DND-41 (cell line): ENCODE results near the gene EFTUD2.

Experiments
- ATAC-seq: fragments of 200-7000 bp; cut with Tn5 transposase; 3 replicates; pipeline ENCODE4 v1.9.1; 2021; ENCODE audit warnings: low read depth; ENCODE audit not compliant: insufficient read depth
- DNase-seq: peaks from one replicate; pipeline ENCODE4 v3.0.0-alpha.2; 2020
- H2AFZ ChIP-seq: 2 replicates; pipeline ENCODE4 v1.6.0; 2012; ENCODE audit warnings: low read depth, low read length
- H3K27ac ChIP-seq: 2 replicates; pipeline ENCODE4 v1.5.1; 2012; ENCODE audit warnings: low read length, inconsistent platforms
- H3K27me3 ChIP-seq: fragments of 200-600 bp; sonication (generic); 2 replicates; pipeline ENCODE4 v1.6.0; 2012; ENCODE audit warnings: low read length, mild to moderate bottlenecking, inconsistent platforms; ENCODE audit not compliant: insufficient read depth, poor library complexity
- H3K36me3 ChIP-seq: 2 replicates; pipeline ENCODE4 v1.5.1; 2012; ENCODE audit warnings: low read length, inconsistent platforms; ENCODE audit not compliant: insufficient read depth
- H3K4me1 ChIP-seq: 2 replicates; pipeline ENCODE4 v1.5.1; 2012; ENCODE audit warnings: mild to moderate bottlenecking, low read length; ENCODE audit not compliant: insufficient read depth
- H3K4me2 ChIP-seq: 2 replicates; pipeline ENCODE4 v1.6.0; 2012; ENCODE audit warnings: mild to moderate bottlenecking, moderate library complexity, low read length, inconsistent platforms; ENCODE audit not compliant: insufficient read depth
- H3K4me3 ChIP-seq, 2 experiments: fragments of 200-600 bp in 1 of 2; shearing (Covaris generic) in 1 of 2; 2 replicates each; pipeline ENCODE4 v1.5.1; 2012 to 2016; ENCODE audit warnings: inconsistent platforms in 2 of 2, low read length in 2 of 2, mild to moderate bottlenecking in 2 of 2, low read depth in 1 of 2, moderate library complexity in 1 of 2
- H3K79me2 ChIP-seq: 2 replicates; pipeline ENCODE4 v1.6.0; 2012; ENCODE audit warnings: low read length, inconsistent platforms; ENCODE audit not compliant: insufficient read depth
- H3K9ac ChIP-seq: 2 replicates; pipeline ENCODE4 v1.6.0; 2012; ENCODE audit warnings: low read depth, mild to moderate bottlenecking, inconsistent platforms, low read length, moderate library complexity
- H3K9me3 ChIP-seq: 2 replicates; pipeline ENCODE4 v1.5.1; 2012; ENCODE audit warnings: low read length, moderate library complexity, mild to moderate bottlenecking, inconsistent platforms; ENCODE audit not compliant: insufficient read depth, severe bottlenecking
- H4K20me1 ChIP-seq: 2 replicates; pipeline ENCODE4 v1.6.0; 2012; ENCODE audit warnings: low read length; ENCODE audit not compliant: insufficient read depth
- EZH2 ChIP-seq: IDR thresholded peaks from 3 replicates; pipeline ENCODE4 v1.6.1; 2012; ENCODE audit warnings: borderline replicate concordance, low read depth, mild to moderate bottlenecking, moderate library complexity, low read length, inconsistent platforms; ENCODE audit not compliant: severe bottlenecking
- TF ChIP-seq, protein P1 (sequence below): IDR thresholded peaks from 2 replicates; pipeline ENCODE4 v1.5.1; 2012; ENCODE audit warnings: borderline replicate concordance, low read length, moderate library complexity, mild to moderate bottlenecking; ENCODE audit not compliant: poor library complexity, severe bottlenecking; ENCODE audit errors: extremely low read depth

Gene EFTUD2

DNA sequence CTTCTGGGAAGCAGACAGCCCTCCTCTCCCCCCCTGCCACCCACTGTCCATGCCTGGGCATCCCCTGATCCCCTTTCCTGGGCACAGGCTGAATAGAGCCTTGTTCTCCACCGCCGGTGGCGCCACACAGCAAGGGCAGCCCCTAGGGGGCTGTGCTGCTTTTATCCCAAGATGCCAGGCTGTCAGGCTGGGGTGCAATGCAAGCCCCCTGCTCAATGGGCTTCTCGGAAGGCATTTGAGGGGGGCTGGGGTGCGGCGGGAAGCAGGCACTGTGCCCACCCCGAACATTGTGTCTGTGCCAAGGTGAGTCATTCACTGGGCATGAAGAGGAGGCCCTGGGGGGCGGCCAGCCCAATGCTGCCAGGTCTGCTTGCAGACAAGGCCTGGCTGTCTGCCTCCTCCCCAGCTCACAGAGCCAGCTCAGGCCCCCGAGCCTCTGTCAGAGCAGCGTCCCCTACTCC, 17.6 kb upstream of the EFTUD2 start:
- Histone ChIP-seq H3K79me2 (no peaks in the 10 kb centered on the region), H3K9me3 (no peaks in the 10 kb centered on the region), H3K9ac (no peak overlapping the region), H3K4me2 (no peak overlapping the region), H3K27ac (no peak overlapping the region), H3K4me3 (no peak overlapping the region), H3K36me3 (no peaks in the 10 kb centered on the region), H2AFZ (no peak overlapping the region), H3K27me3 (peaks cover 10% of the 10 kb centered on the region), H3K4me1 (no peaks in the 10 kb centered on the region), H4K20me1 (no peaks in the 10 kb centered on the region; the same call in none of the 2 replicates)
- ATAC-seq (no peak), DNase-seq (no peak)
- TF ChIP-seq, protein P1, sequence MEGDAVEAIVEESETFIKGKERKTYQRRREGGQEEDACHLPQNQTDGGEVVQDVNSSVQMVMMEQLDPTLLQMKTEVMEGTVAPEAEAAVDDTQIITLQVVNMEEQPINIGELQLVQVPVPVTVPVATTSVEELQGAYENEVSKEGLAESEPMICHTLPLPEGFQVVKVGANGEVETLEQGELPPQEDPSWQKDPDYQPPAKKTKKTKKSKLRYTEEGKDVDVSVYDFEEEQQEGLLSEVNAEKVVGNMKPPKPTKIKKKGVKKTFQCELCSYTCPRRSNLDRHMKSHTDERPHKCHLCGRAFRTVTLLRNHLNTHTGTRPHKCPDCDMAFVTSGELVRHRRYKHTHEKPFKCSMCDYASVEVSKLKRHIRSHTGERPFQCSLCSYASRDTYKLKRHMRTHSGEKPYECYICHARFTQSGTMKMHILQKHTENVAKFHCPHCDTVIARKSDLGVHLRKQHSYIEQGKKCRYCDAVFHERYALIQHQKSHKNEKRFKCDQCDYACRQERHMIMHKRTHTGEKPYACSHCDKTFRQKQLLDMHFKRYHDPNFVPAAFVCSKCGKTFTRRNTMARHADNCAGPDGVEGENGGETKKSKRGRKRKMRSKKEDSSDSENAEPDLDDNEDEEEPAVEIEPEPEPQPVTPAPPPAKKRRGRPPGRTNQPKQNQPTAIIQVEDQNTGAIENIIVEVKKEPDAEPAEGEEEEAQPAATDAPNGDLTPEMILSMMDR, result peak; percentile 14
- TF ChIP-seq EZH2, result no peak

DNA sequence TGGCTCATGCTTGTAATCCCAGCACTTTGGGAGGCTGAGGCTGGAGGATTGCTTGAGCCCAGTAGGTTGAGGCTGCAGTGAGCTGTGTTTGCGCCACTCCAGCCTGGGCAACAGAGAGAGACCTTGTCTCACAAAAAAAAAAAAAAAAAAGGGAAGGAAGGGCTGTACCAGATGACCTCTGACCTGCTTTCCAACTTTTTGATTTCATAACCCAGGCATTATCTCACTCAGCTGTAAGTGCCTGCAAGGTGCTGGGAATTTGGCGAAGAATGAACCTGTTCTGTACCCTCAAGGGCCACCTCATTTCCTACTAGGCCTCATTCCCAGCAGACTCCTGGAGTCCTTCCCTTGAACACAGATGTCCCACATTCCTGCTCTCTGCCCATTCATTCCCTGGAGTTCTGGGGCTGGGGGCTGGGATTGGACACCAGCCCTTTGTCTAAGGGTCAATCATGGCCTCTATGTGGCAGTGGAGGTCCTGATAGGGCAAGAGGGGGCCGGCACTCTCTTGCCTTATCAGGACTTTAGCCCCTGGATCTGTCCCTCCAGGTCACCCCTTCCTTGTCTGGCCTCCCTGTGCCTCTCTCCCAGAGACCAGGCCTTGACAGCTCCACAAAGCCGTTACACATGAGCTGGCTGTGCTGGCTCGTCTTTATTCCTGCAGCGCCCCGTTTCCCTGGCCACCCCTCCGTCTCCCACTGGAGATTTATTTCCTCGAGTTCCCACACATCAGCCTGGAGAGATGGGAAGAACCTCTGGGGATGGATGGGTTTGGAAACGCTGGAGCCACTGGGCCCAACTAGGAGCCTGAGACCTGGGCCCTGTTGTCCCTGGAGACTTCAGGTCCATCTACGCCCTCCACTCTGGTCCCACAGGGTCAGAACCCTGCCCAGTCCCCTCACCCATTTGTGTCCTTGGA, 16.9 kb upstream of the EFTUD2 start:
- Histone ChIP-seq H3K27ac (no peak overlapping the region), H2AFZ (no peak overlapping the region), H3K79me2 (no peaks in the 10 kb centered on the region), H3K36me3 (no peaks in the 10 kb centered on the region), H3K4me2 (no peak overlapping the region), H4K20me1 (no peaks in the 10 kb centered on the region; the same call in none of the 2 replicates), H3K9ac (no peak overlapping the region), H3K9me3 (no peaks in the 10 kb centered on the region), H3K27me3 (peaks cover 10% of the 10 kb centered on the region), H3K4me1 (no peaks in the 10 kb centered on the region), H3K4me3 (no peak overlapping the region)
- TF ChIP-seq EZH2, result no peak
- TF ChIP-seq, protein P1, result no peak
- DNase-seq (no peak), ATAC-seq (no peak)

DNA sequence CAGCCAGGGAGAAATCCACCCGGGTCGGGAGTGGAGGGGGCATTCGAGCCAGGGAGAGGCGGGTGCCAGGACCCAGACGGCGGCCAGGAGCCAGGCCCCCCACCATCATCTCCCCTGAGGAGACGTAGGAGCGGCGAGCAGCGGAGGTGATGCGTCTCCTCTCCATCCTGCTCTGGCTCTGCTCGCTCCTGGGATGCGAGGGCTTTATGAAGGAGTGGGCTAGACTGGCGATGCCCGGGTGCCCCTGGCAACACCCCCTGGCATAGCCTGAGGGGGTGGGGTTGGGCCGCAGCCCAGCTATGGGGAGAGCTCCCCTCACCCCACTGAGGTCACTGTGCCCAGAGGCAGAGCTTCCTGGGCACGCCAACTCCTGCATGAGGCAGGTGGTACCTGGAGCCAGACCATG, 16.1 kb upstream of the EFTUD2 start, which contains the start of gene GFAP:
Gene GFAP (minus strand): TSS at position 180 of the 406 bp plus-strand sequence. CDS start 14 bp downstream, at position 166.
- ATAC-seq, result no peak
- DNase-seq, result no peak
- no peaks in the 10 kb centered on the region for H3K79me2 ChIP-seq
- TF ChIP-seq EZH2, result no peak
- TF ChIP-seq, protein P1, result no peak
- no peaks in the 10 kb centered on the region for H3K36me3 ChIP-seq
- H3K4me3 ChIP-seq, result no peak within 1 kb of the TSS
- no peak within 1 kb of the TSS for H3K9ac ChIP-seq
- H3K27ac ChIP-seq, result no peak within 1 kb of the TSS
- H3K27me3 ChIP-seq, result peaks cover 2% of the 10 kb centered on the region
- no peak within 1 kb of the TSS for H2AFZ ChIP-seq
- H3K4me2 ChIP-seq, result no peak within 1 kb of the TSS
- no peaks in the 10 kb centered on the region for H3K9me3 ChIP-seq
- no peaks in the 10 kb centered on the region for H3K4me1 ChIP-seq
- H4K20me1 ChIP-seq, result no peaks in the 10 kb centered on the region; the same call in 1 of the 2 replicates
